ENCODE data around the gene VSIG8.
A peak's percentile ranks its signal among the peaks of the same experiment; 100 is the strongest.

The VSIG8 gene

GRCh38 chr1:159882527-159882862 lies 20.0 kb upstream of the VSIG8 start:
- no peak for DNase-seq

- no peak for DNase-seq
These were observed 19.4 kb upstream of the VSIG8 start for GRCh38 chr1:159881622-159882526.

- no peak for DNase-seq
These were observed 18.0 kb upstream of the VSIG8 start for GRCh38 chr1:159880430-159880829.

- DNase-seq, result peak; percentile 40
These were observed 17.5 kb upstream of the VSIG8 start for GRCh38 chr1:159879977-159880376.

GRCh38 chr1:159879136-159879535 lies 16.7 kb upstream of the VSIG8 start:
- DNase-seq, result no peak

- DNase-seq, result no peak
These were observed 15.4 kb upstream of the VSIG8 start for GRCh38 chr1:159877695-159878444.

GRCh38 chr1:159873530-159874143 lies 11.2 kb upstream of the VSIG8 start:
- DNase-seq, result no peak

- no peak for DNase-seq
These were observed 10.4 kb upstream of the VSIG8 start for GRCh38 chr1:159872891-159873290.

- no peak for DNase-seq
These were observed 8.2 kb upstream of the VSIG8 start for GRCh38 chr1:159870704-159871103.

GRCh38 chr1:159869607-159870006 lies 7.2 kb upstream of the VSIG8 start:
- DNase-seq, result no peak

GRCh38 chr1:159869173-159869572 lies 6.7 kb upstream of the VSIG8 start:
- no peak for DNase-seq

GRCh38 chr1:159868766-159869165 lies 6.3 kb upstream of the VSIG8 start:
- no peak for DNase-seq

GRCh38 chr1:159867664-159868026 lies 5.2 kb upstream of the VSIG8 start:
- DNase-seq, result no peak

GRCh38 chr1:159866905-159867663 lies 4.6 kb upstream of the VSIG8 start:
- DNase-seq, result no peak

GRCh38 chr1:159866066-159866465 lies 3.6 kb upstream of the VSIG8 start:
- no peak for DNase-seq

- DNase-seq, result no peak
These were observed 1.8 kb upstream of the VSIG8 start for GRCh38 chr1:159864262-159864661.

- DNase-seq, result no peak
These were observed 426 bp downstream of the VSIG8 start for GRCh38 chr1:159862031-159862430.

- no peak for DNase-seq
These were observed 1.2 kb downstream of the VSIG8 start for GRCh38 chr1:159861218-159861617.

- no peak for DNase-seq
These were observed 2.0 kb downstream of the VSIG8 start for GRCh38 chr1:159860456-159860855.

- DNase-seq, result no peak
These were observed 2.6 kb downstream of the VSIG8 start for GRCh38 chr1:159859767-159860322.

GRCh38 chr1:159857889-159858288 lies 4.6 kb downstream of the VSIG8 start:
- no peak for DNase-seq

- no peak for DNase-seq
These were observed 5.9 kb downstream of the VSIG8 start for GRCh38 chr1:159856576-159856975.

GRCh38 chr1:159855709-159856108 lies 6.7 kb downstream of the VSIG8 start:
- DNase-seq, result no peak

All from GF-D8 (cell line).